Trophoblast cell (in vitro differentiated cells and primary cell): Measurements from ENCODE around the gene C2CD4D.

Source experiments
- DNase-seq, 2 donors: peaks; one replicate each; pipeline ENCODE4 v3.0.0-alpha.2; 2016
- H2AFZ ChIP-seq: 2 replicates; pipeline ENCODE4 v1.6.1; 2013; ENCODE audit warnings: low read length, moderate library complexity, mild to moderate bottlenecking; ENCODE audit not compliant: insufficient read depth, poor library complexity
- H2AK5ac ChIP-seq: 2 replicates; pipeline ENCODE4 v1.6.1; 2013; ENCODE audit warnings: mild to moderate bottlenecking, low read length
- H2BK120ac ChIP-seq: 2 replicates; pipeline ENCODE4 v1.6.1; 2013; ENCODE audit warnings: low read length, mild to moderate bottlenecking, moderate library complexity; ENCODE audit not compliant: insufficient read depth, poor library complexity
- H2BK12ac ChIP-seq: 2 replicates; pipeline ENCODE4 v1.6.1; 2013; ENCODE audit warnings: mild to moderate bottlenecking, low read length, moderate library complexity
- H2BK5ac ChIP-seq: 2 replicates; pipeline ENCODE4 v1.6.1; 2013; ENCODE audit warnings: low read length, low read depth, moderate library complexity, mild to moderate bottlenecking; ENCODE audit not compliant: poor library complexity
- H3K14ac ChIP-seq: 2 replicates; pipeline ENCODE4 v1.6.1; 2013; ENCODE audit warnings: mild to moderate bottlenecking, low read length
- H3K18ac ChIP-seq: 2 replicates; pipeline ENCODE4 v1.6.1; 2013; ENCODE audit warnings: mild to moderate bottlenecking, low read length
- H3K23ac ChIP-seq: 2 replicates; pipeline ENCODE4 v1.6.1; 2013; ENCODE audit warnings: low read length
- H3K27ac ChIP-seq: 2 replicates; pipeline ENCODE4 v1.5.1; 2013; ENCODE audit warnings: low read depth, mild to moderate bottlenecking, inconsistent platforms, low read length, moderate library complexity
- H3K27me3 ChIP-seq: 2 replicates; pipeline ENCODE4 v1.6.1; 2013; ENCODE audit warnings: inconsistent platforms, mild to moderate bottlenecking, low read length, moderate library complexity; ENCODE audit not compliant: insufficient read depth
- H3K36me3 ChIP-seq, 2 experiments: 1 replicate in 1 of 2; 2 replicates in 1 of 2; pipeline ENCODE4 v1.6.1; 2013; ENCODE audit warnings: low read length in 2 of 2, mild to moderate bottlenecking in 2 of 2, moderate library complexity in 1 of 2; ENCODE audit not compliant: insufficient read depth in 2 of 2, control insufficient read depth in 1 of 2
- H3K4ac ChIP-seq: 2 replicates; pipeline ENCODE4 v1.6.1; 2013; ENCODE audit warnings: low read depth, mild to moderate bottlenecking, low read length, moderate library complexity
- H3K4me1 ChIP-seq, 2 experiments: 1 replicate in 1 of 2; 2 replicates in 1 of 2; pipeline ENCODE4 v1.6.1; 2013; ENCODE audit warnings: low read length in 2 of 2, mild to moderate bottlenecking in 2 of 2, moderate library complexity in 1 of 2; ENCODE audit not compliant: insufficient read depth in 2 of 2, control insufficient read depth in 1 of 2
- H3K4me2 ChIP-seq: 2 replicates; pipeline ENCODE4 v1.6.1; 2013; ENCODE audit warnings: inconsistent platforms, mild to moderate bottlenecking, low read length, moderate library complexity
- H3K4me3 ChIP-seq: 2 replicates; pipeline ENCODE4 v1.5.1; 2013; ENCODE audit warnings: mild to moderate bottlenecking, low read depth, low read length, inconsistent platforms
- H3K79me1 ChIP-seq: one replicate; pipeline ENCODE4 v1.6.1; 2013; ENCODE audit warnings: low read length
- H3K79me2 ChIP-seq: 2 replicates; pipeline ENCODE4 v1.6.1; 2013; ENCODE audit warnings: low read length, mild to moderate bottlenecking; ENCODE audit not compliant: control insufficient read depth, insufficient read depth, poor library complexity
- H3K9ac ChIP-seq: 2 replicates; pipeline ENCODE4 v1.6.1; 2013; ENCODE audit warnings: mild to moderate bottlenecking, low read length
- H3K9me3 ChIP-seq: 2 replicates; pipeline ENCODE4 v1.6.1; 2013; ENCODE audit warnings: low read depth, mild to moderate bottlenecking, control low read depth, inconsistent platforms, low read length; ENCODE audit not compliant: insufficient read depth
- H4K12ac ChIP-seq: 2 replicates; pipeline ENCODE4 v1.6.1; 2013; ENCODE audit warnings: low read depth, mild to moderate bottlenecking, low read length, moderate library complexity
- H4K8ac ChIP-seq: 2 replicates; pipeline ENCODE4 v1.6.1; 2013; ENCODE audit warnings: low read depth, mild to moderate bottlenecking, low read length, moderate library complexity
- H4K91ac ChIP-seq: one replicate; pipeline ENCODE4 v1.6.1; 2013; ENCODE audit warnings: low read depth, mild to moderate bottlenecking, low read length, moderate library complexity
- WGBS: extraction: QIAGEN DNeasy Blood & Tissue Kit; methylation state at CpG from one replicate; pipeline ENCODE4 v1.1.7; 2013; ENCODE audit warnings: missing lambda C conversion rate; ENCODE audit not compliant: insufficient read length, insufficient coverage; ENCODE audit errors: extremely low coverage; 5-methylcytosine and 5-hydroxymethylcytosine counted together

Gene C2CD4D

DNA sequence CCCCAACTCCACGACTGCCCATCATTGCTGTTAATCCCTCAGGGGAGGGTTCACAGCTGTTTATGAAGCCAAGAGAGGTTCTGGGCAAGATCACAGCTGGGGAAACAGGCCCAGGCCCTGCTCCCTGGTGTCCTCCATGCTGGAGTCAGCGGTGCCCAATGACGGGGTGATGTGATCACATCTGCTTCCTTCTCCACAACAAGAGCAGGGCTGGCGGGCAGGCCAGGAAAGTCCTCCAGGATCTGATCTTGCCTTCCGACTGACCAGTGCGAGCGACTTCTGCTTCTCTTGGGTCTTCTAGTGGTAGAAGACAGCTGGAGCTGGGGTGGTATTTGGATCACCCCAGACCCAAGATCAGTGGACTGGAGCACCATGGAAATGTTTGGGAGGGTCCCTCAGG lies 33.5 kb downstream of the C2CD4D start:
- no peak overlapping the region for H4K8ac ChIP-seq
- H4K91ac ChIP-seq, result no peak overlapping the region
- H3K18ac ChIP-seq, result no peak overlapping the region
- H3K4ac ChIP-seq, result no peak overlapping the region
- H3K79me1 ChIP-seq, result no peaks in the 10 kb centered on the region
- no peaks in the 10 kb centered on the region for H3K9me3 ChIP-seq
- no CpG with 5 or more reads among the region's 7 CpGs for WGBS
- no peak overlapping the region for H2BK12ac ChIP-seq
- no peak overlapping the region for H2AK5ac ChIP-seq
- H3K27me3 ChIP-seq, result no peaks in the 10 kb centered on the region
- no peak overlapping the region for H2AFZ ChIP-seq
- H2BK120ac ChIP-seq, result no peak overlapping the region
- no peak overlapping the region for H3K4me2 ChIP-seq
- no peak overlapping the region for H3K9ac ChIP-seq
- H3K36me3 ChIP-seq, result no peaks in the 10 kb centered on the region
- no peak overlapping the region for H2BK5ac ChIP-seq
- no peak overlapping the region for H3K23ac ChIP-seq
- no peak overlapping the region for H3K14ac ChIP-seq
- no peak overlapping the region for H3K27ac ChIP-seq
- no peak overlapping the region for H3K4me3 ChIP-seq
- H3K4me1 ChIP-seq, result no peaks in the 10 kb centered on the region
- DNase-seq, result no peak
- no peak overlapping the region for H4K12ac ChIP-seq
- H3K79me2 ChIP-seq, result no peaks in the 10 kb centered on the region

DNA sequence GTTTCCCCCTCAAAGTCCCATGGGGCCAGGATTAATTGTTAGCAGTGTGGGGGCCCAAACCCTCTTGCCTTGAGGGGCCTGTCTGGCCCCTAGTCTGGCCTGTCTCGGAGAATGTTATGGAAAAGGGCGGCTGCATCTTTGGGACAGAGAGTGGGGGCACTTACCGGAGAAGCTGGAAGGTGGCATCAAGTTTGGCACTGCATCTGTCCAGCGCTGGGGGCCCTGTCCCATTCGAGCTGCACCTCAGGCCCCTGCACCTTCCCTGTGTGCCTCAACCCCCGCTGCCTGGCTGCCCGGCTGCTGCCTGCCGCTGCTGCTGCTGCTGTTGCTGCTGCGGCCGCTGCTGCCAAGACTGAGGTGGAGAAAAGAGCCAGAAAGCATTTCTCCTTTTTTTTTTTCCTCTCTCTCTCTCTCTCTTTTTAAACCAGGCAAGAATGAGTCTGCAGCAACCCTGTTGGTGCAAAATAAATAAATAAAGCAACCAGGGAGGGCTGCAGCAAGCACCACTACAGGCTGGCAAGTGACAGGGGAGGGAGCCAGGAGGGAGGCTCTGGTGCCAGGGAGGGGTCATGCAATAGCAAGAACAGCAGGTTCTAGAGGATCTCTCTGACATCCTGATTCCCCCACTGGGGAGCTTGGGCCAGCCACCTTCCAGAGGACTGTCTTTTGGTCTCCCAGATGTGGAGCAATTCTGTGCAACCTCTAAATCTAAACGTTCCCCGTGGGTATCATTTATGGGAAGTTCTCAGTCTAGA lies 34.4 kb downstream of the C2CD4D start, which contains the start of gene LINGO4:
LINGO4 (minus strand) TSS at position 354 of the 755 bp plus-strand sequence. CDS start 2,715 bp downstream, outside the sequence.
- H3K79me2 ChIP-seq, result no peaks in the 10 kb centered on the region
- no peak for DNase-seq
- no peak within 1 kb of the TSS for H3K4me3 ChIP-seq
- no peaks in the 10 kb centered on the region for H3K36me3 ChIP-seq
- no peaks in the 10 kb centered on the region for H3K79me1 ChIP-seq
- H3K4me1 ChIP-seq, result no peaks in the 10 kb centered on the region
- no peak within 1 kb of the TSS for H4K8ac ChIP-seq
- H4K12ac ChIP-seq, result no peak within 1 kb of the TSS
- H2BK120ac ChIP-seq, result no peak within 1 kb of the TSS
- no peak within 1 kb of the TSS for H3K14ac ChIP-seq
- no peak within 1 kb of the TSS for H3K23ac ChIP-seq
- H2AFZ ChIP-seq, result no peak within 1 kb of the TSS
- H3K9ac ChIP-seq, result no peak within 1 kb of the TSS
- H2BK12ac ChIP-seq, result no peak within 1 kb of the TSS
- no peak within 1 kb of the TSS for H3K18ac ChIP-seq
- H4K91ac ChIP-seq, result no peak within 1 kb of the TSS
- H3K27ac ChIP-seq, result no peak within 1 kb of the TSS
- WGBS, result no CpG with 5 or more reads among the region's 12 CpGs
- H3K4ac ChIP-seq, result no peak within 1 kb of the TSS
- no peak within 1 kb of the TSS for H3K4me2 ChIP-seq
- no peaks in the 10 kb centered on the region for H3K27me3 ChIP-seq
- H3K9me3 ChIP-seq, result no peaks in the 10 kb centered on the region
- H2AK5ac ChIP-seq, result no peak within 1 kb of the TSS
- no peak within 1 kb of the TSS for H2BK5ac ChIP-seq

DNA sequence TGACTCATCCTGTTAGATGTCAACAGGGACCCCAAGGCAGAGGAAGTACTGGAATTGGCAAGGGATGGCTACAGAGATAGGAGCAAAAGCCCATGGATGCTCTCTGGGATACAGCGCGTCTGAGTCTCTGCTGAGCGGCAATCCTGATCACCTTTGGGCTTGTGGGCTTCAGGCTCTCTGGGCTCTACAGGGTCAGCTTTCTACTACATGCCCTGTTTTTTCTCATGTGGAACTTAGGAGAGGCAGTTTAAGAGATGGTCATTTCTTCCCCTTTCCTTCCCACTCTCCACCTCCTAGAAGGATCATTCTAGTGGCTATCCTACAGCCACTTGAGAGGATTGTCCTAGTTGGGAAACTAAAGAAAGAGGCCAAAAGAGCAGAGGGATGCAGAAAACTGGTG lies 35.7 kb downstream of the C2CD4D start:
- Histone ChIP-seq H2BK120ac (no peak overlapping the region), H3K4me3 (no peak overlapping the region), H2BK5ac (no peak overlapping the region), H3K4ac (no peak overlapping the region), H3K79me2 (no peaks in the 10 kb centered on the region), H3K14ac (no peak overlapping the region), H3K27ac (no peak overlapping the region), H3K36me3 (no peaks in the 10 kb centered on the region), H4K91ac (no peak overlapping the region), H3K27me3 (no peaks in the 10 kb centered on the region), H3K18ac (no peak overlapping the region), H3K9ac (no peak overlapping the region), H2AFZ (no peak overlapping the region), H3K9me3 (no peaks in the 10 kb centered on the region), H2AK5ac (no peak overlapping the region), H3K23ac (no peak overlapping the region), H3K4me1 (no peaks in the 10 kb centered on the region), H2BK12ac (no peak overlapping the region), H3K4me2 (no peak overlapping the region), H4K8ac (no peak overlapping the region), H4K12ac (no peak overlapping the region), H3K79me1 (no peaks in the 10 kb centered on the region)
- WGBS, result no CpG with 5 or more reads among the region's 3 CpGs
- DNase-seq, result no peak

DNA sequence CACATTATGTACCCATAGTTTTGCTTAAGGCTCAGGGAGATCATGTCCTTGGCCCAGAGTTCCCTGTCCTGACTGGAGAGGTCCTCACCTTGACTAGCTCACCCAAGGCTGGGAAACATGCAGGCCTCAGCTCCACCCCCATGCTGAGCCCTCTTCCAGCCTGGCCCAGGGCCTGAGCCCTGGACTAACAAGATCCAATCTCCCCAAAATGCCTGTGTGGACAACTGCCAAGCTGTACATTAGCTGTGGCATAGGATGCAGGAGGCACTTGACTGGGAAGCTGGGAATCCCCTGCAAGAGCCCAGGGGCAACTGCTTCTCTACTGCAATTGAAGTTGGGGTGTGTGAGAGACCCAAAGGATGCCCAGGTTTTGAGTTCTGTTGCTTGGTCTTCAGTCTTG lies 36.5 kb downstream of the C2CD4D start:
- no peak for DNase-seq
- Histone ChIP-seq H3K27me3 (no peaks in the 10 kb centered on the region), H3K23ac (no peak overlapping the region), H3K4me2 (no peak overlapping the region), H3K27ac (no peak overlapping the region), H2BK120ac (no peak overlapping the region), H3K9ac (no peak overlapping the region), H3K4me1 (no peaks in the 10 kb centered on the region), H3K18ac (no peak overlapping the region), H3K4ac (no peak overlapping the region), H3K36me3 (no peaks in the 10 kb centered on the region), H2AFZ (no peak overlapping the region), H3K4me3 (no peak overlapping the region), H2AK5ac (no peak overlapping the region), H2BK5ac (no peak overlapping the region), H4K91ac (no peak overlapping the region), H3K9me3 (no peaks in the 10 kb centered on the region), H3K79me2 (no peaks in the 10 kb centered on the region), H3K14ac (no peak overlapping the region), H3K79me1 (no peaks in the 10 kb centered on the region), H4K8ac (no peak overlapping the region), H4K12ac (no peak overlapping the region), H2BK12ac (no peak overlapping the region)
